ENCODE data around the gene OSBPL7. TPM values are rescaled to one million over a fixed set of nuclear protein-coding genes. Genes with fewer than 3 reads are reported as not detected.
A peak's percentile ranks its signal among the peaks of the same experiment; 100 is the strongest.

OSBPL7 gene
- total RNA-seq, 1 donor from 2014 or later: 11.0 TPM

- H3K36me3 ChIP-seq (ENCODE audit: control insufficient read depth, insufficient read depth, low read length): no peaks in the 10 kb centered on the region
- H3K27me3 ChIP-seq (ENCODE audit: control insufficient read depth, insufficient read depth, low read length): peaks cover 13% of the 10 kb centered on the region
- no peak overlapping the region for H3K4me3 ChIP-seq (ENCODE audit: low read depth, low read length)
- no peak for DNase-seq (ENCODE audit: low read depth)
- no peak for TF ChIP-seq CTCF (IDR thresholded peaks at IDR 0.05; ENCODE audit: insufficient read depth, low read length, poor library complexity, severe bottlenecking)
Observed at GRCh38 chr17:47866941-47867340, 45.3 kb upstream of the OSBPL7 start.

DNA sequence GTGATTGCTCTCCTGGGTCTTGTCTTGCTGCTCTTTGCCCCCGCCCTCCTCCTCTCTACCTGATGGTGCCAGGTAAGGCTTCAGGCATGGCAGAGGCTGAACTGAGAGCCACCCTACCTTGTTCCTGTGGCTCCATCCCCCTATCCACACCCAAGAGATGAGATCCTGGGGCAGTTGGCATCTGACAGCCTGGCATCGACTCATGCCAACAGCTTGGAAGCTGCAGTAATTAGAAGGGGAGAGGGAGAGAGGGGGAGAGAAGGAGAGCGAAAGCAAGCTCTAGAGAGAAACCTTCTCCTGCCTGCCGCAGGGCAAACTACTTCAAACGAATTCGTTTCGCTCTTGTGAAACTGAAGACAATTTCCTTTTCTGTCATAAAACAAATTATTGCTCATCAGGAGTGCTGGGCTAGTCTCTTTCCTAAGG, 43.2 kb upstream of the OSBPL7 start:
- DNase-seq (ENCODE audit: low read depth): no peak
- Histone ChIP-seq H3K36me3 (ENCODE audit: control insufficient read depth, insufficient read depth, low read length) (no peaks in the 10 kb centered on the region), H3K4me3 (ENCODE audit: low read depth, low read length) (no peak overlapping the region), H3K27me3 (ENCODE audit: control insufficient read depth, insufficient read depth, low read length) (no peaks in the 10 kb centered on the region)
- TF ChIP-seq CTCF (IDR thresholded peaks at IDR 0.05; ENCODE audit: insufficient read depth, low read length, poor library complexity, severe bottlenecking): no peak

- no peak overlapping the region for H3K4me3 ChIP-seq (ENCODE audit: low read depth, low read length)
- no peak for TF ChIP-seq CTCF (IDR thresholded peaks at IDR 0.05; ENCODE audit: insufficient read depth, low read length, poor library complexity, severe bottlenecking)
- peak; percentile 77 for DNase-seq (ENCODE audit: low read depth)
Observed at GRCh38 chr17:47862621-47863440, 41.2 kb upstream of the OSBPL7 start.

DNA sequence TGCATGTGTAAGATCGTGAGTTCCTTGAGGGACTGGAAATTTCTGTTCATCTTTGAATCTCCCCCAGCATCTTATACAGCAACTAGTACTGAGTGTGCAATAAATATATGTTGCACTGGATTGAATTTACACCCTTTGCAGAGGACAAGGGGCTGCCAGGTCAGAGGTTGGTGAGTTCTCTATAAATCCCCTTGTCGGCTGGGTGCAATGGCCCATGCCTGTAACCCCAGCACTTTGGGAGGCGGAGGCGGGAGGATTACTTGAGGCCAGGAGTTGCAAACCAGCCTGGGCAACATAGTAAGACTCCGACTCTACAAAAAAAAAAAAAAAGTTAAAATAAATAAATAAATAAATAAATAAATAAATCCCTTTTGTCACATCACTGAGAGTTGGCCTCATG, 38.8 kb upstream of the OSBPL7 start:
- H3K27me3 ChIP-seq (ENCODE audit: control insufficient read depth, insufficient read depth, low read length): peaks cover 8% of the 10 kb centered on the region
- no peak for TF ChIP-seq CTCF (IDR thresholded peaks at IDR 0.05; ENCODE audit: insufficient read depth, low read length, poor library complexity, severe bottlenecking)
- no peak for DNase-seq (ENCODE audit: low read depth)

More at GRCh38 chr17:47862621-47863440, 41.2 kb upstream of the OSBPL7 start:
- H3K27me3 ChIP-seq (ENCODE audit: control insufficient read depth, insufficient read depth, low read length): no peaks in the 10 kb centered on the region
- no peaks in the 10 kb centered on the region for H3K36me3 ChIP-seq (ENCODE audit: control insufficient read depth, insufficient read depth, low read length)

DNA sequence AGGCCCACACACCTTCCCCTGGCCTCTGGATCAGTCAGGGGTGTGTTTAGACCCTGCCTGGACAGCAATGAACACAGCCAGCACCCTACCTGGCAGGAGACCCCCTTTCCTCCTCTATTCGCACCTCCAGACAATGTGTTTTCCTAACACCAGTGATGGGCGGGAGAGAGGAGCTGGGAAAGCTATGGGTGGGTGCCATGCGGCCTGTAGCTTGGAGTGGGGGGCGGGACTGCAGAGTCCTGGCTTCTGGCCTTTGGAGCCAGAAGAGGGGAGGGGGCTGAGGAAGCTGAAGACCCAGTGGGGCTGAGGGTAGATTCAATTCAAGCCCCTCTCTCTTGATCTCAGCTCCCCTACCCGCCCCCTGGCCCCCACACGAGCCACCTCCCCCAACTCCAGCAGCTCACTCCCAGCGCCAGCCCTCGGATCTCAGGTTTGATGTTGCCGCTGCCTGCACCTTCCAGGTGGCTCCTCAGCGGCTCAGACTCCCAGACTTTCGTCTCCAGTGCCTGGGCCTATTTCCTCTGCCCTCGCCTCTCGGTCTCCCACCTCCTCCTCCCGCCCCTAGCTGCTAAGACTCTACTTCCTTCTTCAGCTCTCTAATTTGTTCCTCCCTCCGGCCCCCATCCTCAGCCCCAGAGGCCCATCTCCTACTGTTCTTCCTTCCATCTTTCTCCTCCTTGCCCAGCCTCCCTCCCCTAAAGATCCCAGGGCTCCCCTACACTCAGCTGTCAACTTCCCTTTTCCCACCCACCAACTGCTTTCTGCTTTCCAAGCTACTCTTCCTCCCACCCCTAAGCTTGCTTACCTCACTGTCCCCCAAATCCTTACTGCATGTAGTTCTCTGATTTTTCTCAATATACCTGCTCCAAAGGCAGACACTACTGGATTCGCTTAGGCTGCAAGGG, 36.2 kb upstream of the OSBPL7 start:
- TF ChIP-seq CTCF (IDR thresholded peaks at IDR 0.05; ENCODE audit: insufficient read depth, low read length, poor library complexity, severe bottlenecking): no peak
- no peak for DNase-seq (ENCODE audit: low read depth)
- H3K36me3 ChIP-seq (ENCODE audit: control insufficient read depth, insufficient read depth, low read length): no peaks in the 10 kb centered on the region
- no peak overlapping the region for H3K4me3 ChIP-seq (ENCODE audit: low read depth, low read length)
- H3K27me3 ChIP-seq (ENCODE audit: control insufficient read depth, insufficient read depth, low read length): peaks cover 19% of the 10 kb centered on the region

More for the DNA sequence above, 38.8 kb upstream of the OSBPL7 start:
- Histone ChIP-seq H3K4me3 (ENCODE audit: low read depth, low read length) (no peak overlapping the region), H3K36me3 (ENCODE audit: control insufficient read depth, insufficient read depth, low read length) (no peaks in the 10 kb centered on the region)
